HG03066 (cell line): Measurements from ENCODE around the gene EXOSC3.

Experiments
- ATAC-seq: cut with Tn5 transposase; IDR thresholded peaks from one replicate; pipeline ENCODE4 v1.9.1; 2021; ENCODE audit warnings: low read depth; ENCODE audit not compliant: unreplicated experiment

EXOSC3 gene

DNA sequence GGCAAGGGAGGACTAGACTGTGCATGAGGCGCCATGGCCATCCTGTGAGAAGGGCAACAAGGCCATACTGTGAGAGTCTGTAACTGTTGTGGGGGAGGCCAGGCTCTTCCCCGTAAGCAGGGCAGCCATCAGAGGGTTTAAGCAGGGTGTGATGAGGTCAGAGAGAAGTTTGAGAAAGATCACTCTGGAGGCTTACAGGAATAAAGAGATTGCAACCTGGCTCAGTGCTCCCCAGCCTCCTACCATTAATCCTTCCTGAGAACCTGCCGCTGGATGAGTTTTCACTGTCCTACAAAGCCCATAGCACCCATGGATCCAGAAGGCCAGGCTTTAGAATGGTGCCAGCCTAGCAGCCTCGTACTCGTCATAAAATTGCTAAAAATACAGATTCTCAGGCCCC, 45.6 kb downstream of the EXOSC3 start:
- no peak for ATAC-seq

DNA sequence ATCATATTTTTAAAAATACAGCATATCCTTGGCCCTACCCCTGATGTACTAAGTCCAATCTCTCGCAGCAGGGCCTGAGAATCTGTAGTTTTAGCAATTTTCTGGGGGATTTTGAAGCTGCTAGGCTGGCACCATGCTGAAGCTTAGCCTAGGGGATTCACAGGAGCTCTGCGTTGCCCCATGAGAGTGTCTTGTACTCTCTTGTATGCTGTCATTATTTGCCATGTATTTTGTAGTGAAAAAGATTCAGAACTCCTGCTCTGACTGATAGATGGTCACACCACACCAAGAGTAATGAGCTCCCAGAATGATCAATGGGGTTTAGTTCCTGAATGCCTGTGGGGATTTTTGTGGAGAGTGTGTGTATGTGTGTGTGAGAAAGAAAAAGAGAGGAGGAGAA, 51.9 kb downstream of the EXOSC3 start:
- no peak for ATAC-seq

DNA sequence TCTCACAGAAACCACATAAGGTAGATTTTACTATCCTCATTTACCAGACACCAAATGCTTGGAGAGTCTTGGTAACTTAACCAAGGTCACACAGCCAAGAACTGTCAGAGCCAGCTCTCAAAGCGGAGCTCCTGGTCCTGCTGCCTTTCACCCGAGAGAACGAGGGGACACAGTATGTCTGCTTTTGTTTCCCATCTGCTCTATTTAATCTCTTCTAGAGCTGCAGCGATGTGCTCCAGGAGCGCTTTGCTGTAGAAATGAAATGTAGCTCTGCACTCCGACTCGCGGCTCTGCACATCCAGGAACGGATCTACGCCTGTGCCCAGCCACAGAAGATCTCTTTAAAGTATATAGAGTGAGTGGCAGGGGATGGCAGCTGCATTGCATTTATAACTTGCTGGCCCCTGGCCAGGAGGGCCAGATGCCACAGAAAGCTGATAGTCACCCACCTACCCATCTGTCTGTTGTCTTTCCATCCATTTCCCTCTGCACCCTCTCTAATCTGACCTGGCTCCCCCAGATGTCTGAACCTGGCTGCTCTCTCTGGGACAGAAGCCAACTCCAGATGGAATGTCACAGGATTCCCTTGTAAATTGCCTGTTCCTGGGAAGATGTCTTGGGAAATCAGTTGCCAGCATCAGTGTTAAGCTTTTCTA, 52.6 kb downstream of the EXOSC3 start:
- ATAC-seq, result no peak

DNA sequence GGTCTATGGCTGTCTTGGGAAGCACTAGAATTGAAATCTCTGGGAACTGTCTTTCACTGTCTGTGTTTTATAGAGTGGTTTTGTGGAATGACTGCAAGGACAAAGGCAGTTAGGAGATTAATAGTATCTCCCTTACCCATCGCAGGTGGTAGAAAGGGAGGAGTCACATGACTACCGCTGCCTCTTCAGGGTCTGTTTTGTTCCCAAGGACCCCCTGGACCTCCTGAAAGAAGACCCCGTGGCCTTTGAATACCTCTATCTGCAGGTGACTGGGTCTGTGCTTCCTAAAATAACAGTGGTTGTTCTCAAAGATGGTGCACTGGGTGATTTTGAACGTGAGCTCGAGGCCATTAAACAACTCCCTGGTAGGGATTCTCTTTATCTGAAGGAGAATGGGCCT, 54.0 kb downstream of the EXOSC3 start:
- ATAC-seq, result no peak

DNA sequence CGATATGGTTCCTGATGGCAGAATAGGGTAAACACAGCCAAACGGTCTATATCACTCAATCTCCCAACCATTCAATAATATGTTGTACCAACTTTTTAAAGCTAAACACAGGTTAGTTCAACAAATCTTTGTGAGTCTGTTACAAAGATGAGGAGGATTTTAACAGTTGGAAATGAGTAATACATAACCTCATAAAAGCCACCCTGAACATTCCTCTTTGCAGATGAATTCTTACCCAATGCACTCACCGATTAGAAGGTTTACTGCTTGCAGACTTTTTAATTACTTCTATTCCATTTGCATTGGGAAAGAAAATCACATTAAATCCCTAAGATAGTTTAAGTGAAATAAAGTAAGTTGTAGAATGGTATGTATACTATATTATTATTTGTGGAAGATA, 54.6 kb downstream of the EXOSC3 start:
- no peak for ATAC-seq
